ENCODE data around the gene MFSD1.
"Not testable (repeated sequence)": the region's sequence is repeated elsewhere in the genome, so short reads cannot be mapped to it uniquely, and the experiment has no call there.

The MFSD1 gene

GRCh38 chr3:158776531-158776930, 25.3 kb upstream of the MFSD1 start:
- DNase-seq (ENCODE audit: low read depth in 2 of 2): no peak

- DNase-seq (ENCODE audit: low read depth in 2 of 2): no peak
Observed at GRCh38 chr3:158777161-158777873, 24.5 kb upstream of the MFSD1 start.

GRCh38 chr3:158780766-158781165, 21.1 kb upstream of the MFSD1 start:
- no peak for DNase-seq (ENCODE audit: low read depth in 2 of 2)

GRCh38 chr3:158781191-158781590, 20.7 kb upstream of the MFSD1 start:
- DNase-seq (ENCODE audit: low read depth in 2 of 2): no peak

- no peak for DNase-seq (ENCODE audit: low read depth in 2 of 2)
Observed at GRCh38 chr3:158781849-158782248, 20.0 kb upstream of the MFSD1 start.

GRCh38 chr3:158782283-158782989, 19.4 kb upstream of the MFSD1 start:
- no peak for DNase-seq (ENCODE audit: low read depth in 2 of 2)

GRCh38 chr3:158783051-158783450, 18.8 kb upstream of the MFSD1 start:
- DNase-seq (ENCODE audit: low read depth in 2 of 2): no peak

- DNase-seq (ENCODE audit: low read depth in 2 of 2): no peak
Observed at GRCh38 chr3:158785972-158786371, 15.9 kb upstream of the MFSD1 start.

- no peak for DNase-seq (ENCODE audit: low read depth in 2 of 2)
Observed at GRCh38 chr3:158788446-158788845, 13.4 kb upstream of the MFSD1 start.

- DNase-seq (ENCODE audit: low read depth in 2 of 2): no peak
Observed at GRCh38 chr3:158789592-158789991, 12.3 kb upstream of the MFSD1 start.

- DNase-seq (ENCODE audit: low read depth in 2 of 2): no peak
Observed at GRCh38 chr3:158790901-158791589, 10.8 kb upstream of the MFSD1 start.

GRCh38 chr3:158791590-158791920, 10.3 kb upstream of the MFSD1 start:
- not testable (repeated sequence) for DNase-seq (ENCODE audit: low read depth in 2 of 2)

GRCh38 chr3:158792709-158793108, 9.1 kb upstream of the MFSD1 start:
- no peak for DNase-seq (ENCODE audit: low read depth in 2 of 2)

- DNase-seq (ENCODE audit: low read depth in 2 of 2): no peak
Observed at GRCh38 chr3:158794206-158794605, 7.6 kb upstream of the MFSD1 start.

- DNase-seq (ENCODE audit: low read depth in 2 of 2): no peak
Observed at GRCh38 chr3:158794936-158795518, 6.8 kb upstream of the MFSD1 start.

- DNase-seq (ENCODE audit: low read depth in 2 of 2): no peak
Observed at GRCh38 chr3:158801201-158801600, 653 bp upstream of the MFSD1 start.

- DNase-seq (ENCODE audit: low read depth in 2 of 2): no peak
Observed at GRCh38 chr3:158802409-158803268, 785 bp downstream of the MFSD1 start.

- no peak for DNase-seq (ENCODE audit: low read depth in 2 of 2)
Observed at GRCh38 chr3:158804441-158804840, 2.6 kb downstream of the MFSD1 start.

- DNase-seq (ENCODE audit: low read depth in 2 of 2): no peak
Observed at GRCh38 chr3:158808697-158809096, 6.8 kb downstream of the MFSD1 start.

- no peak for DNase-seq (ENCODE audit: low read depth in 2 of 2)
Observed at GRCh38 chr3:158809642-158810041, 7.8 kb downstream of the MFSD1 start.

GRCh38 chr3:158810823-158811724, 9.2 kb downstream of the MFSD1 start:
- DNase-seq (ENCODE audit: low read depth in 2 of 2): no peak
